IMR-90 (cell line): ENCODE data around the gene ESRRB. TPM values are rescaled to one million over a fixed set of nuclear protein-coding genes. Genes with fewer than 3 reads are reported as not detected.

Source experiments
- ATAC-seq: fragments of 200-7000 bp; cut with Tn5 transposase; 2 replicates; pipeline ENCODE4 v1.9.1; 2020; ENCODE audit warnings: low read depth, mild to moderate bottlenecking, moderate library complexity
- BruUV-seq: library from RNA; stranded (reverse); fragments of 400-500 nt; replicated peaks from 2 replicates; lab custom pipeline; 2021; lab: Mats Ljungman, UMichigan
- CTCF ChIA-PET: fragments of 300-600 bp; formaldehyde crosslinking; extraction: SDS; loops from one replicate; lab custom pipeline; 2021; ENCODE audit warnings: antibody characterized with exemption; lab: Yijun Ruan, JAX
- POLR2A ChIA-PET: fragments of 300-600 bp; sonication (Branson Sonifier 250); formaldehyde crosslinking; loops from one replicate; lab custom pipeline; 2022; ENCODE audit warnings: antibody characterized with exemption; ENCODE audit not compliant: unreplicated experiment; lab: Charles Lee
- DNase-seq: peaks from one replicate; pipeline ENCODE4 v3.0.0; 2013
- H2AFZ ChIP-seq: replicated peaks from 2 replicates; pipeline ENCODE3; 2013; ENCODE audit warnings: low read length, mild to moderate bottlenecking; ENCODE audit not compliant: poor library complexity
- H2AK5ac ChIP-seq: 2 replicates; pipeline ENCODE4 v1.6.1; 2013; ENCODE audit warnings: low read depth, low read length, inconsistent platforms
- H2AK9ac ChIP-seq: replicated peaks from 2 replicates; pipeline ENCODE3; 2013; ENCODE audit warnings: mild to moderate bottlenecking, low read depth, low read length, moderate library complexity; ENCODE audit not compliant: poor library complexity
- H2BK120ac ChIP-seq: 2 replicates; pipeline ENCODE4 v1.6.1; 2013; ENCODE audit warnings: low read depth, low read length, inconsistent platforms
- H2BK15ac ChIP-seq: 3 replicates; pipeline ENCODE4 v1.6.1; 2013; ENCODE audit warnings: low read depth, low read length, inconsistent platforms
- H2BK20ac ChIP-seq: 2 replicates; pipeline ENCODE4 v1.6.1; 2013; ENCODE audit warnings: low read depth, mild to moderate bottlenecking, inconsistent platforms, low read length, moderate library complexity
- H2BK5ac ChIP-seq: 2 replicates; pipeline ENCODE4 v1.6.1; 2013; ENCODE audit warnings: mild to moderate bottlenecking, low read depth, low read length, inconsistent platforms; ENCODE audit not compliant: poor library complexity, severe bottlenecking
- H3K14ac ChIP-seq: replicated peaks from 2 replicates; pipeline ENCODE4 v1.6.1; 2013; ENCODE audit warnings: low read depth, low read length, inconsistent platforms
- H3K18ac ChIP-seq: 2 replicates; pipeline ENCODE4 v1.6.1; 2013; ENCODE audit warnings: low read depth, low read length, control low read depth
- H3K23ac ChIP-seq: 2 replicates; pipeline ENCODE4 v1.6.1; 2013; ENCODE audit warnings: low read depth, low read length, inconsistent platforms
- H3K27ac ChIP-seq: 2 replicates; pipeline ENCODE4 v1.5.1; 2013; ENCODE audit warnings: mild to moderate bottlenecking, control low read depth, low read length; ENCODE audit not compliant: insufficient read depth
- H3K27me3 ChIP-seq: 2 replicates; pipeline ENCODE4 v1.6.1; 2013; ENCODE audit warnings: low read length; ENCODE audit not compliant: control insufficient read depth, insufficient read depth
- H3K36me3 ChIP-seq: 2 replicates; pipeline ENCODE4 v1.6.1; 2013; ENCODE audit warnings: low read length, mixed read lengths; ENCODE audit not compliant: control insufficient read depth, insufficient read depth
- H3K4ac ChIP-seq: 2 replicates; pipeline ENCODE4 v1.6.1; 2013; ENCODE audit warnings: low read depth, low read length, inconsistent platforms
- H3K4me1 ChIP-seq: 2 replicates; pipeline ENCODE4 v1.6.1; 2013; ENCODE audit warnings: low read length, mixed read lengths; ENCODE audit not compliant: control insufficient read depth, insufficient read depth
- H3K4me2 ChIP-seq: 2 replicates; pipeline ENCODE4 v1.6.1; 2013; ENCODE audit warnings: low read depth, mild to moderate bottlenecking, control low read depth, low read length, moderate library complexity
- H3K4me3 ChIP-seq: 2 replicates; pipeline ENCODE4 v1.5.1; 2013; ENCODE audit warnings: low read depth, mild to moderate bottlenecking, control low read depth, low read length, moderate library complexity; ENCODE audit not compliant: insufficient read depth
- H3K56ac ChIP-seq: 2 replicates; pipeline ENCODE4 v1.6.1; 2013; ENCODE audit warnings: low read length, inconsistent platforms; ENCODE audit not compliant: insufficient read depth; ENCODE audit errors: extremely low read depth
- H3K79me1 ChIP-seq, 2 experiments: 2 replicates each; pipeline ENCODE4 v1.6.1; 2013; ENCODE audit warnings: low read length in 2 of 2, inconsistent platforms in 1 of 2, low read depth in 1 of 2
- H3K9ac ChIP-seq: 2 replicates; pipeline ENCODE4 v1.6.1; 2013; ENCODE audit warnings: low read depth, low read length, control low read depth
- H3K9me1 ChIP-seq: 2 replicates; pipeline ENCODE4 v1.6.1; 2013; ENCODE audit warnings: low read length, inconsistent platforms; ENCODE audit not compliant: insufficient read depth
- H3K9me3 ChIP-seq: 2 replicates; pipeline ENCODE4 v1.6.1; 2013; ENCODE audit warnings: low read length; ENCODE audit not compliant: control insufficient read depth, insufficient read depth
- H4K20me1 ChIP-seq: 2 replicates; pipeline ENCODE4 v1.6.1; 2013; ENCODE audit warnings: low read length, inconsistent platforms; ENCODE audit not compliant: insufficient read depth
- H4K5ac ChIP-seq: 2 replicates; pipeline ENCODE4 v1.6.1; 2013; ENCODE audit warnings: mild to moderate bottlenecking, low read depth, low read length, control low read depth
- H4K8ac ChIP-seq, 2 experiments: 2 replicates each; pipeline ENCODE4 v1.6.1; 2013; ENCODE audit warnings: low read depth in 2 of 2, low read length in 2 of 2, control low read depth in 1 of 2, inconsistent platforms in 1 of 2
- H4K91ac ChIP-seq: 2 replicates; pipeline ENCODE4 v1.6.1; 2013; ENCODE audit warnings: low read depth, low read length, inconsistent platforms; ENCODE audit not compliant: insufficient read depth
- BHLHE40 ChIP-seq: fragments of 150-350 bp; IDR thresholded peaks from 2 replicates; pipeline ENCODE4 v1.6.1; 2016; ENCODE audit warnings: mild to moderate bottlenecking, low read depth, low read length
- CEBPB ChIP-seq: IDR thresholded peaks from 2 replicates; pipeline ENCODE4 v1.6.1; 2012; ENCODE audit warnings: low read depth, low read length, improper control_type of control experiment
- CHD1 ChIP-seq: IDR thresholded peaks from 2 replicates; pipeline ENCODE4 v1.6.1; 2012; ENCODE audit warnings: low read depth, low read length, improper control_type of control experiment
- FOS ChIP-seq: fragments of 150-350 bp; IDR thresholded peaks from 2 replicates; pipeline ENCODE4 v1.6.1; 2016; ENCODE audit warnings: low read depth, low read length
- MAFK ChIP-seq: IDR thresholded peaks from 2 replicates; pipeline ENCODE4 v1.6.1; 2012; ENCODE audit warnings: low read depth, low read length, improper control_type of control experiment
- MAZ ChIP-seq: IDR thresholded peaks from 2 replicates; pipeline ENCODE4 v1.6.1; 2012; ENCODE audit warnings: low read depth, mild to moderate bottlenecking, low read length, improper control_type of control experiment, moderate library complexity, borderline replicate concordance
- MXI1 ChIP-seq: IDR thresholded peaks from 2 replicates; pipeline ENCODE4 v1.6.1; 2012; ENCODE audit warnings: low read depth, mild to moderate bottlenecking, low read length, moderate library complexity, borderline replicate concordance
- NFE2L2 ChIP-seq: fragments of 150-350 bp; IDR thresholded peaks from 2 replicates; pipeline ENCODE4 v1.6.1; 2016; ENCODE audit warnings: low read depth, mild to moderate bottlenecking, low read length
- POLR2A ChIP-seq: IDR thresholded peaks from 2 replicates; pipeline ENCODE4 v1.6.1; 2012; ENCODE audit warnings: mild to moderate bottlenecking, low read depth, low read length
- RAD21 ChIP-seq: IDR thresholded peaks from 2 replicates; pipeline ENCODE4 v1.6.1; 2012; ENCODE audit warnings: low read length, improper control_type of control experiment
- RCOR1 ChIP-seq: IDR thresholded peaks from 2 replicates; pipeline ENCODE4 v1.6.1; 2012; ENCODE audit warnings: mild to moderate bottlenecking, low read length, improper control_type of control experiment; ENCODE audit not compliant: insufficient replicate concordance
- RFX5 ChIP-seq: IDR thresholded peaks from 2 replicates; pipeline ENCODE4 v1.8.0; 2012; ENCODE audit warnings: low read depth, mild to moderate bottlenecking, low read length, moderate library complexity
- SMC3 ChIP-seq: fragments of 150-350 bp; IDR thresholded peaks from 2 replicates; pipeline ENCODE4 v1.6.1; 2016; ENCODE audit warnings: low read depth, mild to moderate bottlenecking, antibody characterized with exemption, low read length, moderate library complexity
- WGBS, 2 experiments: methylation state at CpG; one replicate each; pipeline versions ENCODE4 v1.1.5 to v1.1.7; 2013; ENCODE audit warnings: missing lambda C conversion rate in 2 of 2; ENCODE audit not compliant: insufficient read length in 1 of 2; ENCODE audit errors: extremely low coverage in 2 of 2; 5-methylcytosine and 5-hydroxymethylcytosine counted together
- dilution Hi-C: fragments of 300-500 bp; cut with HindIII; formaldehyde crosslinking; loops from one replicate; pipeline ENCODE4 v1.14.3; 2018; ENCODE audit warnings: low sequenced_read_pairs; ENCODE audit not compliant: unreplicated experiment
- in situ Hi-C: fragments of 300-500 bp; cut with MboI; formaldehyde crosslinking; loops from 3 replicates; pipeline ENCODE4 v1.14.3; 2019; ENCODE audit warnings: low sequenced_read_pairs, inconsistent platforms, mixed read lengths
- intact Hi-C: fragments of 100-400 bp; cut with micrococcal nuclease; formaldehyde crosslinking; loops from 2 replicates; pipeline ENCODE4 v1.10.0; 2022
- polyA plus RNA-seq, 3 experiments: library from polyadenylated mRNA; depleted of rRNA; stranded (reverse); fragments of >200 nt; gene quantifications; 2 replicates each; pipeline ENCODE4 v1.2.3, GENCODE V29; 2012; ENCODE audit warnings: low replicate concordance in 1 of 3
- total RNA-seq: library from RNA; depleted of rRNA; stranded (reverse); fragments of >200 nt; gene quantifications from 2 replicates; pipeline ENCODE4 v1.2.3, GENCODE V29; 2012
- TF ChIP-seq, protein P1 (sequence below): fragments of 150-350 bp; IDR thresholded peaks from 2 replicates; pipeline ENCODE4 v1.6.1; 2017; ENCODE audit warnings: mild to moderate bottlenecking, antibody characterized with exemption, low read length, low read depth
- TF ChIP-seq, protein P2 (sequence below): conservative IDR thresholded peaks from 2 replicates; pipeline ENCODE4 v1.5.1; 2012; ENCODE audit warnings: mild to moderate bottlenecking, low read depth, low read length, improper control_type of control experiment
- TF ChIP-seq, protein P3 (sequence below): fragments of 150-350 bp; IDR thresholded peaks from 2 replicates; pipeline ENCODE4 v1.6.1; 2016; ENCODE audit warnings: low read depth, mild to moderate bottlenecking, low read length, moderate library complexity, borderline replicate concordance

The ESRRB gene
- total and polyA plus RNA-seq, 2 of the 4 experiments (the other 2 are of a cell fraction), result not detected

DNA sequence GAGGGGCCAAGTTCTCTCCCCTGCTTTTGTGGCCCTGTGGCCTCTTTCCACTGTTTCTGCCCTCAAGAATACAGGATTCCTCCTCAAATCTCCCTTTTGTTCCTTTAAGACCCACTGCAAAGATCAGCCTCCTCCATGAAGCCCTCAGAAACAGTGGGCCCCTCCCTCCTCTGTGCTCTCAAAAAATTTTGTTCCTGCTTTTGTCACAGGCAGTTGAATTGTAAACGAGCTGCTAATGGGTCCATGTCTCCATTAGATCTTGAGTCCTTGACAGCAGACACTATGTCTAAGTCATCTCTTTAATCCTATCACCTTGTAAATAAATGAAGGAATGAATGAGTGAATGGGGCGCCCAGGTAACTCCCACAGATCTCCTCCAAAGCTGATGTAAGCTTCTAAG is 175.2 kb downstream of the ESRRB start:
- no peak overlapping the region for H3K14ac ChIP-seq
- no CpG with 5 or more reads among the region's 2 CpGs for WGBS, 2 experiments
- H4K8ac ChIP-seq, result no peak overlapping the region
- ChIA-PET CTCF (no interaction called here), POLR2A (no interaction called here)
- H4K5ac ChIP-seq, result no peak overlapping the region
- no TSS peak for BruUV-seq
- in situ Hi-C loops (no loop called here), dilution Hi-C loops (no loop called here), intact Hi-C loops (no loop called here)
- no peak overlapping the region for H3K4ac ChIP-seq
- no peak overlapping the region for H3K9ac ChIP-seq
- no peak overlapping the region for H2BK5ac ChIP-seq
- H3K4me3 ChIP-seq, result no peak overlapping the region
- H3K4me1 ChIP-seq, result no peaks in the 10 kb centered on the region
- H3K79me1 ChIP-seq, result no peaks in the 10 kb centered on the region
- TF ChIP-seq, protein P1, sequence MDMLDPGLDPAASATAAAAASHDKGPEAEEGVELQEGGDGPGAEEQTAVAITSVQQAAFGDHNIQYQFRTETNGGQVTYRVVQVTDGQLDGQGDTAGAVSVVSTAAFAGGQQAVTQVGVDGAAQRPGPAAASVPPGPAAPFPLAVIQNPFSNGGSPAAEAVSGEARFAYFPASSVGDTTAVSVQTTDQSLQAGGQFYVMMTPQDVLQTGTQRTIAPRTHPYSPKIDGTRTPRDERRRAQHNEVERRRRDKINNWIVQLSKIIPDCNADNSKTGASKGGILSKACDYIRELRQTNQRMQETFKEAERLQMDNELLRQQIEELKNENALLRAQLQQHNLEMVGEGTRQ, result no peak
- TF ChIP-seq SMC3 (no peak), MAZ (no peak), RFX5 (no peak), RAD21 (no peak), CEBPB (no peak), MAFK (no peak), CHD1 (no peak), FOS (no peak), BHLHE40 (no peak), POLR2A (no peak), MXI1 (no peak), RCOR1 (no peak), NFE2L2 (no peak)
- TF ChIP-seq, protein P2, sequence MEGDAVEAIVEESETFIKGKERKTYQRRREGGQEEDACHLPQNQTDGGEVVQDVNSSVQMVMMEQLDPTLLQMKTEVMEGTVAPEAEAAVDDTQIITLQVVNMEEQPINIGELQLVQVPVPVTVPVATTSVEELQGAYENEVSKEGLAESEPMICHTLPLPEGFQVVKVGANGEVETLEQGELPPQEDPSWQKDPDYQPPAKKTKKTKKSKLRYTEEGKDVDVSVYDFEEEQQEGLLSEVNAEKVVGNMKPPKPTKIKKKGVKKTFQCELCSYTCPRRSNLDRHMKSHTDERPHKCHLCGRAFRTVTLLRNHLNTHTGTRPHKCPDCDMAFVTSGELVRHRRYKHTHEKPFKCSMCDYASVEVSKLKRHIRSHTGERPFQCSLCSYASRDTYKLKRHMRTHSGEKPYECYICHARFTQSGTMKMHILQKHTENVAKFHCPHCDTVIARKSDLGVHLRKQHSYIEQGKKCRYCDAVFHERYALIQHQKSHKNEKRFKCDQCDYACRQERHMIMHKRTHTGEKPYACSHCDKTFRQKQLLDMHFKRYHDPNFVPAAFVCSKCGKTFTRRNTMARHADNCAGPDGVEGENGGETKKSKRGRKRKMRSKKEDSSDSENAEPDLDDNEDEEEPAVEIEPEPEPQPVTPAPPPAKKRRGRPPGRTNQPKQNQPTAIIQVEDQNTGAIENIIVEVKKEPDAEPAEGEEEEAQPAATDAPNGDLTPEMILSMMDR, result no peak
- TF ChIP-seq, protein P3, sequence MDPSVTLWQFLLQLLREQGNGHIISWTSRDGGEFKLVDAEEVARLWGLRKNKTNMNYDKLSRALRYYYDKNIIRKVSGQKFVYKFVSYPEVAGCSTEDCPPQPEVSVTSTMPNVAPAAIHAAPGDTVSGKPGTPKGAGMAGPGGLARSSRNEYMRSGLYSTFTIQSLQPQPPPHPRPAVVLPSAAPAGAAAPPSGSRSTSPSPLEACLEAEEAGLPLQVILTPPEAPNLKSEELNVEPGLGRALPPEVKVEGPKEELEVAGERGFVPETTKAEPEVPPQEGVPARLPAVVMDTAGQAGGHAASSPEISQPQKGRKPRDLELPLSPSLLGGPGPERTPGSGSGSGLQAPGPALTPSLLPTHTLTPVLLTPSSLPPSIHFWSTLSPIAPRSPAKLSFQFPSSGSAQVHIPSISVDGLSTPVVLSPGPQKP, result no peak
- no peak overlapping the region for H2BK120ac ChIP-seq
- no peak overlapping the region for H2AK5ac ChIP-seq
- no peak overlapping the region for H3K27ac ChIP-seq
- no peak overlapping the region for H3K56ac ChIP-seq
- no peak for ATAC-seq
- H2BK15ac ChIP-seq, result no peak overlapping the region
- H3K36me3 ChIP-seq, result no peaks in the 10 kb centered on the region
- no peak overlapping the region for H3K18ac ChIP-seq
- H3K9me1 ChIP-seq, result no peaks in the 10 kb centered on the region
- DNase-seq, result no peak
- H3K23ac ChIP-seq, result no peak overlapping the region
- no peaks in the 10 kb centered on the region for H4K20me1 ChIP-seq
- no peak overlapping the region for H2AFZ ChIP-seq
- no peak overlapping the region for H4K91ac ChIP-seq
- H3K4me2 ChIP-seq, result no peak overlapping the region
- H3K9me3 ChIP-seq, result no peaks in the 10 kb centered on the region
- no peaks in the 10 kb centered on the region for H3K27me3 ChIP-seq
- H2BK20ac ChIP-seq, result no peak overlapping the region
- no peak overlapping the region for H2AK9ac ChIP-seq
